Measurements from ENCODE around the gene DUSP1.
A peak's percentile ranks its signal among the peaks of the same experiment; 100 is the strongest.

Gene DUSP1

GRCh38 chr5:172765766-172766286 is 5.2 kb downstream of the DUSP1 start:
- Histone ChIP-seq H3K4me2 (ENCODE audit: low read depth, low read length, poor library complexity, severe bottlenecking) (peak overlapping the region; percentile 44), H3K36me3 (ENCODE audit: low read length) (no peaks in the 10 kb centered on the region), H3K27me3 (ENCODE audit: low read length) (no peaks in the 10 kb centered on the region), H3K9ac (ENCODE audit: low read length) (no peak overlapping the region), H3K27ac (ENCODE audit: low read depth, low read length) (no peak overlapping the region), H2AFZ (ENCODE audit: low read depth, low read length, severe bottlenecking) (no peak overlapping the region), H3K4me3 (ENCODE audit: insufficient read depth, low read length, poor library complexity, severe bottlenecking) (no peak overlapping the region), H3K9me3 (ENCODE audit: insufficient read depth, low read length) (no peaks in the 10 kb centered on the region), H4K20me1 (ENCODE audit: low read depth, low read length) (no peaks in the 10 kb centered on the region), H3K79me2 (ENCODE audit: insufficient read depth, low read length) (no peaks in the 10 kb centered on the region), H3K9me2 (replicated peaks; ENCODE audit: insufficient read depth, low read length) (no peaks in the 10 kb centered on the region), H3F3A (ENCODE audit: insufficient read depth) (peaks cover 5% of the 10 kb centered on the region)
- TF ChIP-seq EZH2phosphoT487 (conservative IDR thresholded peaks at IDR 0.05; ENCODE audit: low read length) (no peak), CTCF (IDR thresholded peaks at IDR 0.05; ENCODE audit: insufficient read depth, low read length, poor library complexity, severe bottlenecking) (no peak)

DNA sequence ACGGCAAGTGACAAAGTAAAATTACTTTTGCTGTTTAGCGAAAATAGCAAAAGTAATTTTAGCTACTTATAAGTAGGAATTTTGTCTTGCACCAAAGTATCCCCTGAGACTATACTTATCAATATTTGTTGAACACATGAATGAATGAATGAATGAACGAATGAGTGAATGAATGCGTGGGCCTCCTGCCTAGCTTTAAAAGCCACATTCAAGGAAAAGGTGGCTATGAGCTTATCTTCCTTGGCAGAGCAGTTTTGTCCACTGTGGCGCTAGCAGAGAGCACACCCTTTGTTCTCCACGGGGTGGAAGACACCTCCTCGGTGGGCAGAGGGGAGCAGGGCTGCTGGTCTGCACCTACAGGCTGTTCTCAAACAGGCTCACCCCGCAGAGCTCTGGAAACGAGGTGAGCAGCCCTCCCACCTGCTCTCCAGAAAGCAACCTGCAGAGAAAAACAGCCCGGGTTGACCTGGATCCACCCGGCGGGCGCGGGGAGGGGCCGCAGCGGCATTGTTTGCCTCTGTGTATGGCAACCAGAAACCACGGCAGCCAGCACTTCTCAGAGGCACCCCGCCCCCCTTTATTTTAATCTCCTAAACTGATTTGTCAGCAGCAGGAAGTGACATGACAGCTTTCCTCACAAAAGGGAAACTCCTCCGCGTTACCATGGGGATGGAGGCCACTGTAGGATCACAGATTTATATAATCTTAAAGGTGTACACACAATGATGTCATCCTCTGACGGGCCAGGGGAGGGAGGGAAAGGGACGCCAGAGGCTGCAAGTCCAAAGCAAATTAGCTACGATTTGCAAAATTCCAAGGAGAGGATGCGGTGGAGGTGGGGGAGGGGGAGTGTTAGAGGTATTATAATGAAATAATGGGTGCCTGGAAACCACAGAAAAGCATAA is 5.9 kb downstream of the DUSP1 start:
- no peak for TF ChIP-seq CTCF (IDR thresholded peaks at IDR 0.05; ENCODE audit: insufficient read depth, low read length, poor library complexity, severe bottlenecking)
- TF ChIP-seq EZH2phosphoT487 (conservative IDR thresholded peaks at IDR 0.05; ENCODE audit: low read length): no peak
- Histone ChIP-seq H3K9me2 (replicated peaks; ENCODE audit: insufficient read depth, low read length) (no peaks in the 10 kb centered on the region), H3K36me3 (ENCODE audit: low read length) (no peaks in the 10 kb centered on the region), H3K79me2 (ENCODE audit: insufficient read depth, low read length) (no peaks in the 10 kb centered on the region), H3K4me2 (ENCODE audit: low read depth, low read length, poor library complexity, severe bottlenecking) (peak overlapping the region; percentile 44), H3K4me3 (ENCODE audit: insufficient read depth, low read length, poor library complexity, severe bottlenecking) (peak overlapping the region; percentile 19), H4K20me1 (ENCODE audit: low read depth, low read length) (no peaks in the 10 kb centered on the region), H3K27ac (ENCODE audit: low read depth, low read length) (no peak overlapping the region), H3K27me3 (ENCODE audit: low read length) (no peaks in the 10 kb centered on the region), H3K9me3 (ENCODE audit: insufficient read depth, low read length) (no peaks in the 10 kb centered on the region), H2AFZ (ENCODE audit: low read depth, low read length, severe bottlenecking) (peak overlapping the region; percentile 19), H3F3A (ENCODE audit: insufficient read depth) (peaks cover 5% of the 10 kb centered on the region), H3K9ac (ENCODE audit: low read length) (0 out of 2 replicates have a peak overlapping the region, but pooled peaks have one; percentile 13)

GRCh38 chr5:172763120-172763464 is 7.9 kb downstream of the DUSP1 start:
- Histone ChIP-seq H2AFZ (ENCODE audit: low read depth, low read length, severe bottlenecking) (no peak overlapping the region), H3K36me3 (ENCODE audit: low read length) (no peaks in the 10 kb centered on the region), H3K27me3 (ENCODE audit: low read length) (no peaks in the 10 kb centered on the region), H4K20me1 (ENCODE audit: low read depth, low read length) (no peaks in the 10 kb centered on the region), H3K9me3 (ENCODE audit: insufficient read depth, low read length) (no peaks in the 10 kb centered on the region), H3F3A (ENCODE audit: insufficient read depth) (peaks cover 5% of the 10 kb centered on the region), H3K27ac (ENCODE audit: low read depth, low read length) (no peak overlapping the region), H3K9me2 (replicated peaks; ENCODE audit: insufficient read depth, low read length) (no peaks in the 10 kb centered on the region), H3K79me2 (ENCODE audit: insufficient read depth, low read length) (no peaks in the 10 kb centered on the region), H3K9ac (ENCODE audit: low read length) (no peak overlapping the region), H3K4me3 (ENCODE audit: insufficient read depth, low read length, poor library complexity, severe bottlenecking) (no peak overlapping the region), H3K4me2 (ENCODE audit: low read depth, low read length, poor library complexity, severe bottlenecking) (no peak overlapping the region)
- TF ChIP-seq EZH2phosphoT487 (conservative IDR thresholded peaks at IDR 0.05; ENCODE audit: low read length) (no peak), CTCF (IDR thresholded peaks at IDR 0.05; ENCODE audit: insufficient read depth, low read length, poor library complexity, severe bottlenecking) (no peak)

All from SU-DHL-6 (cell line).